Smooth muscle cell (in vitro differentiated cells): ENCODE measurements around the gene KIRREL3. TPM values are rescaled to one million over a fixed set of nuclear protein-coding genes. Genes with fewer than 3 reads are reported as not detected.

Experiments used
- DNase-seq: peaks from one replicate; lab custom pipeline; 2025; ENCODE audit not compliant: unreplicated experiment; lab: John Stamatoyannopoulos, UW
- H2AFZ ChIP-seq: fragments of 200-600 bp; sonication (generic); 2 replicates; pipeline ENCODE4 v1.6.0; 2016; ENCODE audit warnings: antibody characterized with exemption, low read depth, mild to moderate bottlenecking
- H3F3A ChIP-seq: fragments of 200-600 bp; sonication (generic); 2 replicates; pipeline ENCODE4 v1.6.0; 2017; ENCODE audit warnings: antibody characterized with exemption, low read depth
- H3K27ac ChIP-seq: fragments of 200-600 bp; sonication (generic); 2 replicates; pipeline ENCODE4 v1.5.1; 2016; ENCODE audit warnings: low read depth, mild to moderate bottlenecking
- H3K27me3 ChIP-seq: fragments of 200-600 bp; sonication (generic); 2 replicates; pipeline ENCODE4 v1.6.1; 2016; ENCODE audit warnings: low read depth, mild to moderate bottlenecking
- H3K36me3 ChIP-seq: fragments of 200-600 bp; sonication (generic); 2 replicates; pipeline ENCODE4 v1.5.1; 2016; ENCODE audit warnings: low read depth
- H3K4me1 ChIP-seq: fragments of 200-600 bp; sonication (generic); 2 replicates; pipeline ENCODE4 v1.5.1; 2016; ENCODE audit warnings: low read depth
- H3K4me2 ChIP-seq: fragments of 200-600 bp; sonication (generic); 2 replicates; pipeline ENCODE4 v1.6.0; 2016; ENCODE audit warnings: mild to moderate bottlenecking
- H3K4me3 ChIP-seq: fragments of 200-600 bp; sonication (generic); 2 replicates; pipeline ENCODE4 v1.5.1; 2016; ENCODE audit warnings: mild to moderate bottlenecking
- H3K79me2 ChIP-seq: fragments of 200-600 bp; sonication (generic); 2 replicates; pipeline ENCODE4 v1.6.0; 2016; ENCODE audit warnings: low read depth, mild to moderate bottlenecking
- H3K9ac ChIP-seq: fragments of 200-600 bp; sonication (generic); 2 replicates; pipeline ENCODE4 v1.6.0; 2016; ENCODE audit warnings: low read depth
- H3K9me3 ChIP-seq: fragments of 200-600 bp; sonication (generic); replicated peaks from 2 replicates; pipeline ENCODE4 v1.5.1; 2016; ENCODE audit warnings: low read depth
- H4K20me1 ChIP-seq: fragments of 200-600 bp; sonication (generic); 2 replicates; pipeline ENCODE4 v1.6.0; 2016; ENCODE audit warnings: low read depth
- WGBS: methylation state at CpG from one replicate; pipeline ENCODE4 v1.1.7; 2016; ENCODE audit warnings: low lambda C conversion rate; 5-methylcytosine and 5-hydroxymethylcytosine counted together
- polyA plus RNA-seq: library from polyadenylated mRNA; unstranded; fragments of >200 nt; fragmentation: Nextera tagmentation; extraction: Ambion mirVana; gene quantifications from 2 replicates; pipeline ENCODE4 v1.2.1, GENCODE V29; 2016
- total RNA-seq: library from RNA; depleted of rRNA; stranded (reverse); fragments of >200 nt; gene quantifications from 2 replicates; pipeline ENCODE4 v1.2.3, GENCODE V29; 2014
- TF ChIP-seq, protein P1 (sequence below): fragments of 200-600 bp; sonication (generic); IDR thresholded peaks from 2 replicates; pipeline ENCODE4 v1.5.1; 2017; ENCODE audit warnings: borderline replicate concordance, mild to moderate bottlenecking, antibody characterized with exemption; ENCODE audit not compliant: insufficient read depth, poor library complexity, severe bottlenecking

The KIRREL3 gene
- total and polyA plus RNA-seq, 2 experiments from 2014 or later, result 1.2 TPM; not detected in 1

DNA sequence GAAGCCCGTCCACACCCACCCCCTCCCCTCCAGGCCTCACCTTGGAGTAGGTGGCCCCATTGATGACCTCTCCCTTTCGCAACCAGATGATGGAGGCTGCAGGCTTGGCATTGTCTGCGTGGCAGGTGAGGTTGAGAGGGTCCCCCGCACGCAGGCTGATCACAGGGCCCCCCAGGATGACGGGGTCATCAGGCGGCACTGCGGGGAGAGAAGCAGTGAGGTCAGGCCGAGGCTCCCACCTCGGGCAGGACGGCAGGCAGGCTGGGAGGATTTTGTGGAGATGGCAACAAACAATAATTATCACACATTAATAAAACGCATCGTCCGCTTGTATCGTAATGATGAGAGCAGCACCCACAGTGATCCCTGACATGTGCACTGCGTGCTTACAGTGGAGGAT is 527.3 kb downstream of the KIRREL3 start:
- Histone ChIP-seq H3K4me2 (no peak overlapping the region), H3K79me2 (no peaks in the 10 kb centered on the region), H3K27ac (no peak overlapping the region), H3K9ac (no peak overlapping the region), H3K27me3 (no peaks in the 10 kb centered on the region), H2AFZ (no peak overlapping the region), H3F3A (no peaks in the 10 kb centered on the region), H3K36me3 (no peaks in the 10 kb centered on the region), H3K4me3 (no peak overlapping the region), H3K9me3 (no peaks in the 10 kb centered on the region), H4K20me1 (no peaks in the 10 kb centered on the region), H3K4me1 (peaks cover 4% of the 10 kb centered on the region)
- no peak for DNase-seq
- TF ChIP-seq, protein P1, sequence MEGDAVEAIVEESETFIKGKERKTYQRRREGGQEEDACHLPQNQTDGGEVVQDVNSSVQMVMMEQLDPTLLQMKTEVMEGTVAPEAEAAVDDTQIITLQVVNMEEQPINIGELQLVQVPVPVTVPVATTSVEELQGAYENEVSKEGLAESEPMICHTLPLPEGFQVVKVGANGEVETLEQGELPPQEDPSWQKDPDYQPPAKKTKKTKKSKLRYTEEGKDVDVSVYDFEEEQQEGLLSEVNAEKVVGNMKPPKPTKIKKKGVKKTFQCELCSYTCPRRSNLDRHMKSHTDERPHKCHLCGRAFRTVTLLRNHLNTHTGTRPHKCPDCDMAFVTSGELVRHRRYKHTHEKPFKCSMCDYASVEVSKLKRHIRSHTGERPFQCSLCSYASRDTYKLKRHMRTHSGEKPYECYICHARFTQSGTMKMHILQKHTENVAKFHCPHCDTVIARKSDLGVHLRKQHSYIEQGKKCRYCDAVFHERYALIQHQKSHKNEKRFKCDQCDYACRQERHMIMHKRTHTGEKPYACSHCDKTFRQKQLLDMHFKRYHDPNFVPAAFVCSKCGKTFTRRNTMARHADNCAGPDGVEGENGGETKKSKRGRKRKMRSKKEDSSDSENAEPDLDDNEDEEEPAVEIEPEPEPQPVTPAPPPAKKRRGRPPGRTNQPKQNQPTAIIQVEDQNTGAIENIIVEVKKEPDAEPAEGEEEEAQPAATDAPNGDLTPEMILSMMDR, result no peak
- 96% methylated on average over 16 of the region's 16 CpGs for WGBS

DNA sequence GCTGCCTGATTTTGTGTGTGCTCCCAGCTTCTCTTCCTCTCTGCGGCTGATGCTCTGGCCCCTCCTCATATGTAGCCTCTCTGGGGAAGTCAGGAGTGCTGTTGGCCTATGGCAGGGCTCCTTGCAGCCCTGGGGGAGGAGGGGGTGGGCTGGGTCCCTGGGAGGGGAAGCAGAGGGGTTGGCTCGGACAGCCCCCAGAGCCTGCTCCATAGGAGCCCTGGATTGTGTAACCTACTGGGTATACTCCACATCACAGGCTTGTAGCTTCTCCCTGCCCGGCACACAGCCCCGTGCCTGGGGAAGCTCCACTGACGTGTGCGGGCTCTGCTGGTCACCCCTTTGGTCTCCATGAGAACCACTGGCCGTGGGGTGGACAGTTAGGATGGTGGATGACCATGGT is 531.3 kb downstream of the KIRREL3 start:
- TF ChIP-seq, protein P1, result no peak
- 95% methylated on average over 7 of the region's 7 CpGs for WGBS
- Histone ChIP-seq H3K36me3 (no peaks in the 10 kb centered on the region), H3K27me3 (peaks cover 3% of the 10 kb centered on the region), H3F3A (no peaks in the 10 kb centered on the region), H3K79me2 (no peaks in the 10 kb centered on the region), H2AFZ (no peak overlapping the region), H4K20me1 (no peaks in the 10 kb centered on the region), H3K4me1 (no peaks in the 10 kb centered on the region), H3K9ac (no peak overlapping the region), H3K9me3 (no peaks in the 10 kb centered on the region), H3K4me3 (no peak overlapping the region), H3K4me2 (no peak overlapping the region), H3K27ac (no peak overlapping the region)
- no peak for DNase-seq

DNA sequence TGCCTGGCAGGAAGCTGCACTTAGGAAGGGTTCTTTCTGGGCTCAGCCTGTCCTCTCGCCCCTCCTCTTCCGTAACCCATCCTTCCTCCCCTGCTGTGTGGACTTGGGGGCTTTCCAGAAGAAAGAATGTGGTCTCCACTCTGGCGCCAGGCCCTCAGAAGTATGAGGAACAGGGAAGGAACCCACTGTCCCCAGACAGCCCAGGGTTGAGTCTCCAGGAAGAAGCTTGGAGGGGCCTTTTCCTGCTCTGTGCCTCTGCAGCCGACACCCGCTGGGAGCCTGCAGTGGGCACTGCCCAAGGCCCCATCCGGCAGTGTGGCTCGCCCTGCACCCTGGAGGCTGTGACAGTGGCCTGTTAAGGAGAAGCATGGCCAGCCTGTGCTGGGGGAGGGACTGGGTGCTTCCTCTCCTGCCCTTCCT is 532.5 kb downstream of the KIRREL3 start:
- H2AFZ ChIP-seq, result no peak overlapping the region
- 94% methylated on average over 7 of the region's 7 CpGs for WGBS
- no peak for DNase-seq

DNA sequence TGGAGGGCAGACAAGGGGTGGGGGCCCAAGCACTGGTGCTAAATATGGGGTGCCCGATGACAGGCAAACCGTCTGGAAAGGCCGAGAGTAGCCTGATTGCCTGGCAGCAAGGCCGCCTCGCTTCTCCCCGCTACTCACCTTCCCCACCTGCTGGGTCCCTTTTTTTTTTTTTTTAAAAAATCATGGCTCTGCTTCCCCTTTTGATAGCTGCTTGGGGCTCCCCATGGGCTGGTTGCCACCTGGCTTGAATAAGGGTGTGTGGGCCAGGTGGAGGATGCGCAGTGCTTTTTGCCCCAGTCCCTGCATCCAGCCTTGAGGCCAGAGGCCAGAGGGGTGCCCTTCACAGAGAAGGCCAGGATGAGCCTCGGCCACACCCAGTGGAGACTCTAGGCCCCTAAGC is 533.1 kb downstream of the KIRREL3 start:
- TF ChIP-seq, protein P1, result no peak
- H3K4me1 ChIP-seq, result no peaks in the 10 kb centered on the region
- H3K27ac ChIP-seq, result no peak overlapping the region

More for the DNA sequence above, 532.5 kb downstream of the KIRREL3 start:
- TF ChIP-seq, protein P1, result no peak
- Histone ChIP-seq H3F3A (no peaks in the 10 kb centered on the region), H3K79me2 (no peaks in the 10 kb centered on the region), H3K36me3 (no peaks in the 10 kb centered on the region), H3K4me1 (no peaks in the 10 kb centered on the region), H3K4me2 (no peak overlapping the region), H3K9me3 (no peaks in the 10 kb centered on the region), H3K4me3 (no peak overlapping the region), H4K20me1 (no peaks in the 10 kb centered on the region), H3K27ac (no peak overlapping the region), H3K9ac (no peak overlapping the region), H3K27me3 (peaks cover 3% of the 10 kb centered on the region)

More for the DNA sequence above, 533.1 kb downstream of the KIRREL3 start:
- WGBS, result 91% methylated on average over 8 of the region's 8 CpGs
- Histone ChIP-seq H2AFZ (no peak overlapping the region), H3K9me3 (no peaks in the 10 kb centered on the region), H3K27me3 (peaks cover 3% of the 10 kb centered on the region), H3K9ac (no peak overlapping the region), H4K20me1 (no peaks in the 10 kb centered on the region), H3K4me2 (no peak overlapping the region), H3K36me3 (no peaks in the 10 kb centered on the region), H3K4me3 (no peak overlapping the region), H3F3A (no peaks in the 10 kb centered on the region), H3K79me2 (no peaks in the 10 kb centered on the region)
- DNase-seq, result no peak
